A549 treated with CORT108297 at 1 μM for 4 hours (cell line): ENCODE results near the gene SLC51A. TPM values are rescaled to one million over a fixed set of nuclear protein-coding genes. Genes with fewer than 3 reads are reported as not detected.

ENCODE experiments used
- total RNA-seq: library from RNA; stranded (reverse); fragments of 200-300 nt; extraction: Qiagen RNA extraction; gene quantifications from 5 replicates; pipeline ENCODE4 v1.2.3, GENCODE V29; 2022

The SLC51A gene
- total RNA-seq: not detected in 5 replicates

DNA sequence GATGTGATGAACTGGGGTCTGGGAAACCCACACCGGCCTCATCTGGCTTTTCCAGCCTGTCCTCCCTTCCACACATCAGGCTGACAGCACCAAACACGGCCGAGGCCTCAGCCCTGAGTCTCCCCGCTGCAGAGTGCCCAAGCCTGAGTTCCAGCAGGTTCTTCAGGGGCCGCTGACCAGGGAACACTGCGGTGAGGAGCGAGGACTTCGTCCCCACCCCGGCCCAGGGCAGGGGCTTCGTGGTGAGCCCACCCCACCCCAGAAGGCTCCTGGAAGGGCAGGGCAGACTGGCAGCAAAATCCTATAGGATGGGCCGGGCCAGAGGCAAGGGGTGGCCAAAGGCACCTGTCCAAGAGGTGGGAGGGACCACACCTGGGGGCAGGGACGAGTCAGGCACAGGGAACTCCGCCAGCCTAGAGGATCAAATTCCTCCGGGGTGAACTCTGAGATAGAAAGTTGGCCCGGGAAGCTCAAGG is at the start of gene SLC51A:
Gene SLC51A (plus strand): TSS at position 446 of the 476 bp plus-strand sequence. CDS start 179 bp downstream, outside the sequence.

DNA sequence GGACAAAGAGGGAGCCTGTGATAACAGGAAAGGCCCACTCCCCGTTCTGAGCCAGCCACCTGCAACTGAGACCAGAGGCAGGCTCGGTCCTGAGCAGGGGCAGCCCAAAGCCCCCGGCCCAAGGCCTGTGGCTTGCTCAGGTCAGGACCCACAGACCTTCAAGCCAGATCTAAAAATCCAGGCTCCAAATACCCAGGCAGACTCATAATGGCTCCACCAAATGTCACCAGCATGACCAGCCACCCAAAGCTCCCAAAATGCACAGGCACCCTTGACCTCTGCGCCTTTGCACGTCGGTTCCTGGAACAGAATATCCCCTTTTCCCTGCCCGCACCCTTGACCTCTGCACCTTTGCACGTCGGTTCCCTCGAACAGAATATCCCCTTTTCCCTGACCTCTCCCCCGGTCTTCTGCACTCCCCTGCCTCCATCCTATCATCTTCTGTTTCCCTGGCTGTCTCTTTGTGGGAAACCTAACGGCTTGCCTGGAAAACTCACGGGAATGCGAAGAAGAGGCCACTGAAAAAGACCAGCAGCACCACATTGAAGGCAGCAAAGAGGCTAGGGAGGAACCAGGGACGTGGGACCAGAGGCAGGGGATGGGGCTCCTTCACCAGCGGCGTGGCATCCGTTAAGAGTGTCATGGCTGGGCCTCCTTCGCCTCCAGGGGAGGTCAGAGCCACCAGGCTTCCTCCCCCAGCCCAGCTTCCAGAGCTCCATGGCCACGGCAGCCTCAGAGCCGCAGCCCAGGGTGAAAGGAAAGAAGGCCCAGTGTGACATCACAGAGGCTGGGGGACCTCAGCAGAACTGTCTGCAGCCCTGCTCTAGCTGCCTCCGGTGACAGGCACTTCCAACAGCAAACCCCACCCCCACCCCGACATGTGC is 5.4 kb upstream of the SLC51A start, which contains the start of gene ZDHHC19:
Gene ZDHHC19 (minus strand): TSS at position 728 of the 884 bp plus-strand sequence. CDS start 85 bp downstream, at position 643.

Other genes with a start within 250 kb of the SLC51A start
- 86.1 to 105 TPM (median 94.1 TPM) in 5 replicates for gene TFRC, start 134.4 kb upstream of the SLC51A start, total RNA-seq
- gene ZDHHC19, start 5.1 kb upstream of the SLC51A start, total RNA-seq: 0.09 to 0.27 TPM (median 0.18 TPM) in 3 of 5 replicates, not detected in the others
- 28.9 to 37.4 TPM (median 33.4 TPM) in 5 replicates for gene PCYT1A, start 71.2 kb downstream of the SLC51A start, total RNA-seq
- 22.8 to 26.6 TPM (median 25.2 TPM) in 5 replicates for gene DYNLT2B, start 101.7 kb downstream of the SLC51A start, total RNA-seq
- 8.1 to 11.0 TPM (median 10.6 TPM) in 5 replicates for gene TM4SF19, start 121.9 kb downstream of the SLC51A start, total RNA-seq
- 6.6 to 10.4 TPM (median 8.8 TPM) in 5 replicates for gene UBXN7, start 215.9 kb downstream of the SLC51A start, total RNA-seq